GM19468 (cell line): ENCODE data around the gene GANC.
"Not testable (repeated sequence)": the region's sequence is repeated elsewhere in the genome, so short reads cannot be mapped to it uniquely, and the experiment has no call there.

ENCODE experiments used
- ATAC-seq: cut with Tn5 transposase; IDR thresholded peaks from one replicate; pipeline ENCODE4 v1.9.1; 2021; ENCODE audit warnings: mild to moderate bottlenecking, moderate library complexity, moderate number of reproducible peaks; ENCODE audit not compliant: unreplicated experiment; ENCODE audit errors: extremely low read depth

Gene GANC, protein sequence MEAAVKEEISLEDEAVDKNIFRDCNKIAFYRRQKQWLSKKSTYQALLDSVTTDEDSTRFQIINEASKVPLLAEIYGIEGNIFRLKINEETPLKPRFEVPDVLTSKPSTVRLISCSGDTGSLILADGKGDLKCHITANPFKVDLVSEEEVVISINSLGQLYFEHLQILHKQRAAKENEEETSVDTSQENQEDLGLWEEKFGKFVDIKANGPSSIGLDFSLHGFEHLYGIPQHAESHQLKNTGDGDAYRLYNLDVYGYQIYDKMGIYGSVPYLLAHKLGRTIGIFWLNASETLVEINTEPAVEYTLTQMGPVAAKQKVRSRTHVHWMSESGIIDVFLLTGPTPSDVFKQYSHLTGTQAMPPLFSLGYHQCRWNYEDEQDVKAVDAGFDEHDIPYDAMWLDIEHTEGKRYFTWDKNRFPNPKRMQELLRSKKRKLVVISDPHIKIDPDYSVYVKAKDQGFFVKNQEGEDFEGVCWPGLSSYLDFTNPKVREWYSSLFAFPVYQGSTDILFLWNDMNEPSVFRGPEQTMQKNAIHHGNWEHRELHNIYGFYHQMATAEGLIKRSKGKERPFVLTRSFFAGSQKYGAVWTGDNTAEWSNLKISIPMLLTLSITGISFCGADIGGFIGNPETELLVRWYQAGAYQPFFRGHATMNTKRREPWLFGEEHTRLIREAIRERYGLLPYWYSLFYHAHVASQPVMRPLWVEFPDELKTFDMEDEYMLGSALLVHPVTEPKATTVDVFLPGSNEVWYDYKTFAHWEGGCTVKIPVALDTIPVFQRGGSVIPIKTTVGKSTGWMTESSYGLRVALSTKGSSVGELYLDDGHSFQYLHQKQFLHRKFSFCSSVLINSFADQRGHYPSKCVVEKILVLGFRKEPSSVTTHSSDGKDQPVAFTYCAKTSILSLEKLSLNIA (N-terminal part only)

DNA sequence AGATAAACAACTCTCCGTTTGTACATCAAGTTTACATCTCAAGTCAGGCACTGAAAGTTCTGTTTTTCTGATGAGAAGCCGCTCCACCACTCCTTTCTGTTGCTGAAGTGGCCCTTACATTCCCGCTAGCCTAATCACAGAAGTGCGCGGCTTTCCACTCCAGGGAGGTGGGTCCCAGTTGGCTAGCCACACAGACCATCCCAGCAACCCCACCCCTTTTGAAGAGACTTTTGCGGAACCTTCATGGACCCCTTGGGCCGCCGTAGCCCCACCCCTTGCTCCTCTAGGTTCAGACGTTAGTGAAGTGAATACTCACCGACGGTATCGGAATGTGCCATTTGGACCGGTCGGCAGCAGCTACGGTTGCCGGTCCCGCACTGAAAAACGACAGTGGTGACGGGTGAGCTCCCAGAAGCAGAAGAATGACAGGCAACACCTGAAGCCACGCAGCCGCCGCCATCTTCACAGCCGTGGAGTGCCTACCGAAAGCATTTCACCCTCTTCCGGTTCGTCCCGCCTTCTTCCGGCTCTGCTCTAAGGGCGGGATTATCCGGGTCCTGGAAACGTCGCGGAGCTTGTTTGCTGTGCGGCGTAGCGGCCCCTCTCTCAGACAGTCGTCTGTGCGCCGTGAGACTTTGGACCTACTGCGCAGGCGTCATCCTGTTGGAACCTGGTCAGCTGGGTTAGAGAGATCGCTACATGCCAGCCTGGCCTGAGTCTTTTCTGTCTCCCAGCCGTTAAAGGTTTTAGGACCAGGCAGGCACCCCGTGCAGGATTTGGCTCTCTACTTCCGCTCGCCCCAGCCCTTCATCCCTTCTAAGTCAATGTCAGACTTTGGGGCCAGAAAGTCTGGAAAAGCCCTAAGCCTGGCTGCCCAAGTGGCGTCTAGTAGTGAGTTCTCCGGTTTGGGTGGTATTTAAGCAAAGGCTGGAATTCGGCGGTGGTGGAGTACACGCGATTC is at the start of gene GANC, which contains the start of gene TMEM87A:
GANC (plus strand) TSS at position 263 of the 961 bp plus-strand sequence. CDS start 1,281 bp downstream, outside the sequence.
TMEM87A (minus strand) TSS at position 495 of the 961 bp plus-strand sequence; CDS start at position 460, 35 bp downstream.
- ATAC-seq: peak; percentile 94

DNA sequence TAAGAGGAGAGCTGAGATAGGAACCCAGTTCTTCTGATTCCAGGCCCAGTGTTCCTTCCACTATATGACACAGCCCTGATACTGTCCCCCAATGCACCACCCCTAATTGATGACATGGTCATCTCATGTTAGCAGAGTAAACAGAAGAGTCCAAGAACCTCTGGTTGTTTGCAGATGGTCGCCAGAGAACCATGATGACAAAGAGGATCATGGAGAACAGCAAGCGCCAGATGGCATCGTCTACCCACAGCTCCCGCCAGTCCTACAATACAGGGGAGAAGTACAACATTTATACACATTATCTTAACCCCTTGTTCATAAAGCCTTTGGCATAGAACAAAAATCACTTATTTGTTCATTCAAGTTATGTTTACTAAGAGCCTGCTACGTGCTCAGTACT is 46.4 kb upstream of the GANC start:
- ATAC-seq: no peak

DNA sequence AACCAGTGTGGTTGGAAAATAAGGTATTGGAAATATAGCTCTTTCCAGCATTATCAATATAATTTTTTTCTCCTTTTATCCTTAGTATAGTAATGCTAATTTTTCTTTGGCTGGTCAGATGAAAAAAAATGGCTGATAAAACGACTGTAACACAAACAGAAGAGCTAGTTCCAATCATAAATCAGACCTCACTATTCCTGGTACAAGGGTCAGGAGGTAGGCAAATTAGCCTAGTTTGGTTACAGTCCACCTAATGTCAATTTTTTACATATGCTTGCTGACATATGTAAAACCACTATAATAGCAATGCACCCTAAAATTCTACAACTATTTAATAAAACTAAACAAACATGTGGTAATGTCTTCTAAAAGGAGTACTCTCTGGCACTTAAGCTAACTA is 45.0 kb upstream of the GANC start:
- no peak for ATAC-seq

DNA sequence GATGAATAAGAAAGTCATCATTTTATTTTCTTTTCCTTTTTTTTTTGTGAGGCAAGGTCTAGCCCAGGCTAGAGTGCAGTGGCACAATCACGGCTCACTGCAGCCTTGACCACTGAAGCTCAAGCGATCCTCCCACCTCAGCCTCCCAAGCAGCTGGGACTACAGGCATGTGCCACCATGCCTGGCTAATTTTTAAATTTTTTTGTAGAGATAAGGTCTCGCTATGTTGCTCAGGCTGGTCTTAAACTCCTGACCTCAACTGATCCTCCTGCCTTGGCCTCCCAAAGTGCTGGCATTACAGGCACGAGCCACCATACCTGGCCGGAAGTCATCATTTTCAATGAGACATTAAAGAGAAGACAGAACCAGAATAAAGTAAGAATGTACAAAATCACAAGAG is 44.0 kb upstream of the GANC start:
- ATAC-seq: not testable (repeated sequence)

DNA sequence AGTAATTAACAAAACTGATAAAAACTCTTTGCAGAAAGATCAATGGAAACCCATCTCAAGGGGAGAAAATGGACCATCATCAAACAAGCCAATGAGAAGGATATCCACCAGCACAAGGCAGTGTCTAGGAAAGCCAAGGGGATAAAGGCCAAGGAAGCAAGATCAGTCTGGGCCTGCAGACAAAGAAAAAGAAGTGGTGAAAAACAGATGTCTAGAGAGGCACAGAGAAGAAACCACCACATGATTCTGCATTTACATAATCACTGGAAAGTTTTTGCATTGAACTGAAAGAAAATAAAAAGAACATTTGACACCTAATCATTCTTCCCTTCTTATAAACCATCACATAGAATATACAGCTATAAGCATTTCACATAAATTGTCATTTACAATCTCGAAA is 41.9 kb upstream of the GANC start:
- no peak for ATAC-seq

DNA sequence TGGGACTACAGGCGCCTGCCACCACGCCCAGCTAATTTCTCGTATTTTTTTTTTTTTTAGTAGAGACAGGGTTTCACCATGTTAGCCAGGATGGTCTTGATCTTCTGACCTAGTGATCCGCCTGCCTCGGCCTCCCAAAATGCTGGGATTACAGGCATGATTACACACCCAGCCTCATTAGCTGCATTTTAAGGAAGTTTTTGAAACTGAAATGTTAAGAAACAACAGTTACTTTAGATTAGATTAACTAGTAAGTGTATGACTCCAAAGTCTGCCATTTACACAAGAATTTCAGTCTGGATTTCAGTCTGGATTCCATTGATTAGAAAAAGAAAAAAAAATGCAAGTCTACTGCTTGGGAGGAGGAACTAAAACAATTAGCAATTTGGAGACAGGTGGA is 40.4 kb upstream of the GANC start:
- no peak for ATAC-seq

DNA sequence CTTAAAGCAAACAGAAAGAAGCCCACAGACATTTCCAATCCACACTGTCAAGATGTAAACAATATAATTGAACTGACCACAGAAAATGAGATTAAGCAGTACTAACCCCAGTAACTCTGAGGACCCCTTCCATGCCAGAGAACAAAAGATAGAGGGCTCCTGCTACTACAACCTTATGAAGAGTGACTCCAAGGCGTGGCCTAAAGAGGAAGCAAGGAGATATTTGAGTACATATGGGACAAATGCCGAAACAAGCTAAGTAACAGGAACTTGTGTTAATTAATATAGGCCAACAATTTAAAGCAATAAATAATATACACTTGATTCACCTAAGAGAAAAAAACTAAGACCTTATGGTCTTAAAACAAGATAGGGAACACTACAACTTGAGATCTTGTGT is 39.9 kb upstream of the GANC start:
- ATAC-seq: no peak

DNA sequence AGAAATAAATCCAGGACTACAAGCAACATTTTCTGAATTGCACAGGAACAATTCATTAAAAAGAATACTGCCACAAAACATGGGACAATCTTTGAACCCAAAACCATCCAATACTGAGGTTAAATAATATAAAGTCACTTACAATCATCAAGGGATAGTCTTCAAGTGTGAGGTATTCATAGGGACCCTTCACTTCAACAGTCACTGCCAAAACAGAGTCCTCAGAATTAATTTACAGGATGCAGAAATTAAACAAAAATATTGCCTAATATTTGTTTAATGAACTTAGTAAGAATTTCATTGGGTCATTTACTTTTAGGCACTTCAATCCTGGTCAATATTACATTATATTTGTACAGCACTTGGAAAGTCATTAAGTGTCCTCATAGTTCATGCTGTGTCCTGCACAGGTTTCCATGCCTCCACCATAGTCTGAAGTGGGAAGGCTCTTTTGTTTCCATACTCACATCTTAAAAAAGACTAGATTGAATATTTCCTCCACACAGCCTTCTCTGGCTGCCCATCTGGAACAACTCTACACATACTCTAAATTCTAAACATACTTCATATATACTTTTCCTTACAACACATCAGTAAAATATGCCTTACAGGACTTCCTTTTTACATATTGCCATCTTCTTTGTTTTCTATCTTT is 33.3 kb upstream of the GANC start:
- no peak for ATAC-seq

DNA sequence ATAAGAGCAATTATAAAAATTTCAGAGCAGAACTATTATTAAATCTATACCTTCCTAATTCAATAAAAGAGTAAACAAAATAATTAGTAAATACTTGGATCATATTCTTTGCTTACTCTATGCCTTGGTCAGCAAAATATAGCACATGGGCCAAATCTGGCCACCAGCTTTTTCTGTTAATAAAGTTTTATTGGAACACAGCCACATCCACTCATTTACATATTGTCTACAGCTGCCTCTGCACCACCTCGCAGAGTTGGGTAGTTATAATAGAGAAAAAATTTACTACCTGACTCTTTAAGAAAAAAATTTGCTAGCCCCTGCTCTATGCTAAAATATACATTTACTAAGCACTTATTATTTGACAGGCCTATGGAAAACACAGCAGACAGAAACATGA is 32.2 kb upstream of the GANC start:
- no peak for ATAC-seq

DNA sequence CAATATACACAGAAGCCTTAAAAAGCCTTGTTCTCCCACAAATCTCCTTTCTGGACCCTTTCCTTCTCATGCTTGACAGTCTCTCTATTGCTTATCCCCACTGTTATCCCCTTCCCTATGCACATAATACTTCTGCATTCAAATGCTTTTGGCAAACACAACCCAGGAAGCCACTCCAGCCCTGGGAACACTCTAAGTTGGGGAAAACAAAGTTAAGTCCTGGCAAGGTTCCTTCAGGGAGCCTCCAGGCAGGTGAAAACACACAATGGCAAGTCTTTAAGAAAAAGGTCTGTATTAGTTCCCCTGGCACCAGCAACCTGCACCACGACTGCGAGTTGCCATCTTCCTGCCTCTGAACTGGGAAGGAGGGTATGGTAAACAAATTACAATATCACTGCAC is 19.7 kb upstream of the GANC start:
- ATAC-seq: no peak

DNA sequence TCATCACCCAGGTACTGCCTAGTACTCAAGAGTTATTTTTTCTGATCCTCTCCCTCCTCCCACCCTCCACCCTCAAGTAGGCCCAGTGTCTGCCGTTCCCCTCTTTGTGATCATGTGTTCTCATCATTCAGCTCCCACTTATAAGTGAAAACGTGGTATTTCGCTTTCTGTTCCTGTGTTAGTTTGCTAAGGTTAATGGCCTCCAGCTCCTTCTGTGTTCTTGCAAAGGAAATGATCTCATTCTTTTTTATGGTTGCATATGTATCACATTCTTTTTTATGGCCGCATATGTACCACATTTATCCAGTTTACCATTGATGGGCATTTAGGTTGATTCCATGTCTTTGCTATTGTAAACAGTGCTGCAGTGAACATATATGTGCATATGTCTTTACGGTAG is 8.2 kb upstream of the GANC start:
- no peak for ATAC-seq

DNA sequence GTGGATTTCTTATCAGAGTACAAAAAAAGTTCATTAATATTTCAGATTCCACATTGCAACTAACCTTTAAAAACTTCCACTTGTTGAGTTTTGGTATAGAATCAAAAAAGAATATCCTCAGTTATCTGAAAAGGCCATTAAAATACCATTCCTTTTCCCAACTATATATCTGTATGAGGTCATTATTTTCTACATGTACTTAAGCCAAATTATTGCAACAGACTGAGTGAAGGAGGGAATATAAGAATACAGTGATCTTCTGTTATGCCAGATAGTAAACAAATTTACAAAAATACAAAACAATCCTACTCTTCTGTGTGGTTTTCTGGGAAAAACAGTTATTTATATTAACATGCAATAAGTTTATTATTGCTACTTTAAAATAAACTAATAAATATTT is 5.7 kb upstream of the GANC start:
- ATAC-seq: no peak

DNA sequence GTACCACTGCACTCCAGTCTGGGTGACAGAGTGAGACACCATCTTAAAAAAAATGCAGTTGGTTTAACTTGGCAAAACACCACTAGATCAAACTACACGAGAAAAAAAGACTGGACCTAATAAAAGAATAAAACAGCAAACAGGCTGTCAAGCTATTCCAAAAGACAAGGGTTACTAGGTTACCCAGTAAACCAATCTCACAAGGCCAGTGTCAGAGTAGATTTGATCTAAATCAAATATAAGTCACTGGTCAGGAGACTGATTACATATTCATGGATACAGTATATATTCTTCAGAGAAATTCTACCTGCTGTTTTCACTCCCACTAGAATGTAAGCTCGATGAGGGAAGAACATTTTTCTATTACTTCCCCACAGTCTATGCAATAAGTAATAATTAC is 2.5 kb upstream of the GANC start:
- ATAC-seq: no peak

DNA sequence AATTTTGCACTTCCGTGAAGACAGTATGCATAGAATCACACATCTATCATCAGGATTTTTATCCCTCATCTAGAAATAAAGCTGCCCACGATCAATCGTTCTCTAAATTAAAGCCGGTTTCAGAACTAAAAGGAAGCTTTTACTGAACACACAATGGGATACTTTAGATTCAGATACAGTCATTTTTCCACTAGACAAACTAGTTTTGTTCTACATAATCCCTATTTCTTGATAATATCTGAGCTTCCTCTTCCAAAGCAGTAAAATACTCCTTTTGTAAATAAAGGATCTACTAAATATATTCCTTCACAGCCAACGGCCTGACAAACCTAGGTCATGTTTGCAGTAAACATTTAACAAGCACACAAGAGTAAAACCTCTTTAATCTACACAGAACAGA is 2.0 kb upstream of the GANC start:
- no peak for ATAC-seq

DNA sequence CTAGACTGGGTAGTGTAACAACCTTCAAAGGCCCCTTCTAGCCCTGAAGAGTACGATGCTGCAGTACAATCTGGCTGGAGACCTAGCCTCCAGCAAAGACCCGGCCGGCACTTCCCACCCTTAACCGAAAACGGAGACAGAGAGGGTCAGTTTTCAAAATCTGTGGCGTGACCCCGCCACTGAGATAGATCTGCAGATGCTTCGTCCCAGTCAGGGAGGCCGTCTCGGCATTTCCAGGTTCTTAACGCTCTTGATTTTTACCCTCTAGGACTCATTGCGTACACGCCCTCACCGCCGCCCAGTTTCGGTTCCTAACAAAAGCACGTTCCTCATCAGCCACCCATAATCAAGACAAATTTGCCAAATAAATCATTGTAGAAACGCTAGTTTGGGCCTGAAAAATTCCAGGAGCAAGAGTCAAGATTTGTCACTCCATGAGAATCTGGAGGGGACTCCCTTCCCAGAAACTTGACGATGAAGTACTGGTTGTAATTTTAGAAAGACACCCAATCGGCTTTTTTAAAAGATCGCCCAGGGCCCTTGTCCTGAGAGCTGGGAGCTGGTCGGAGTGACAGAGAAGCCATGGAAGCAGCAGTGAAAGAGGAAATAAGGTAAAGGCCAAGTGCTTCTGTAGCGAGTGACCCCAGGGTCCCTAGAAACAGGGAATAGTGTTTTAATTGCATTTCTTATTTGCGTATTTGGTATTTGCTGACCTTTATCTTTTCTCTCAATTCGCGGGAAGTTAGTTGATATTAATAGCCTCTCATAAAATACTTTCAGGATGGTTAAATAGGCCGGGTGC is 1.1 kb downstream of the GANC start:
- ATAC-seq: no peak

DNA sequence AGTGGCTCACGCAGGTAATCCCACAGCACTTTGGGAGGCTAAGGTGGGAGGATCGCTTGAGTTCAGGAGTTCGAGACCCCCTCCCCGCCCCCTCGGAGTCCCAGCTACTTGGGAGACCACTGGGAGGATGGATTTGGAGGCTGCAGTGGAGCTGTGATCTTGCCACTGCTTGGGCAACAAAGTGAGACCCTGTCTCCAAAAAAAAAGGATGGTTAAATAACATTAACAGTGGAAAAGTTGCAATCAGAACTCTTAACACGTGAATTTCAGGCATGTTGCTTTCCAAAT is 1.6 kb downstream of the GANC start:
- no peak for ATAC-seq

DNA sequence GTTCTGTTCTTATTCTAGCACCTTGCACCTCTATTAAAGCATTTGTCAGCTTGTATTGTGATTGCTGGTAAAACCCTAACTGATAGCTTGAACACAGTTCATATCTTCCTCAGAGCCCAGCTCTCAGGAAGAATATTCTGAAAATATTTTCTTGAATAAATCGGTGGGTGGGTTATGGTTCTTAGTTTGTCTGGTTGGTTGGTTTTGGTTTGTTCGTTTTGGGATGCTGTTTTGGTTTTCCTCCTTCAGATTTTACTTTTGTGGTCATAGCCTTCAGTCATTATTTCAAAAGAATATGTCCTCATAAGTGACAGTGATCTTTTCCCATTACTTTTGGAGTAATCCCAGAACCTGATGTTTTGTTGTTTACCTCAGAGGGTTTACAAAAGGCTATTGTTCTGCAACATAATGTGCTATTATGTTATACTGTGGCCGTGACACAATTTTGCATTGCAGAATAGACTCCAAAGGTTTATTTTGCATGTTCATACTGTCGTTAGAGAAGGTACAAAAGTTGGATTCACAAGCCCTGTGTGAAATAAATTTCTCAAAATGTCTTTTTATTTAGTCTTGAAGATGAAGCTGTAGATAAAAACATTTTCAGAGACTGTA is 2.9 kb downstream of the GANC start:
- no peak for ATAC-seq

DNA sequence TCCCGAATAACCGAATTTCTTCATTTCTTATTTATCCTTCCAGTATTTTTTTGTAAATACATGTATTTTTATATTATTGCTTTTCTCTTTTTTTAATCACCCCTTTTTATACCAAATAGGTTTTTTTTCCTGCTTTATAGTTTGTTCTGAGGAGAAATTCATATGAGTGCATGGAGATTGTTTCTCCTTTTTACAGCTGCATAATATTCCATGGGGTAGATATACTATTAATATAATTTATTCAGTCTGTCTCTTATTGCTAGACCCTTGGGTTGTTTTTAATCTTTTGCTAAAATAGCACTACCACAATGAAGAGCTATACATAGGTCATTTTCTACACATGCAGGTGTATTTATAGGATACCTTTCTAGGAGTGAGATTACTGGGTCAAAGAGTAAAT is 3.8 kb downstream of the GANC start:
- no peak for ATAC-seq
